GM12801 (cell line): ENCODE measurements around the gene SEMA4G.
A peak's percentile ranks its signal among the peaks of the same experiment; 100 is the strongest.

ENCODE experiments used
- TF ChIP-seq, protein P1 (sequence below): IDR thresholded peaks from one replicate; pipeline ENCODE4 v1.5.1; 2011; ENCODE audit warnings: control low read depth; ENCODE audit not compliant: insufficient read length; ENCODE audit errors: extremely low read depth

SEMA4G gene

DNA sequence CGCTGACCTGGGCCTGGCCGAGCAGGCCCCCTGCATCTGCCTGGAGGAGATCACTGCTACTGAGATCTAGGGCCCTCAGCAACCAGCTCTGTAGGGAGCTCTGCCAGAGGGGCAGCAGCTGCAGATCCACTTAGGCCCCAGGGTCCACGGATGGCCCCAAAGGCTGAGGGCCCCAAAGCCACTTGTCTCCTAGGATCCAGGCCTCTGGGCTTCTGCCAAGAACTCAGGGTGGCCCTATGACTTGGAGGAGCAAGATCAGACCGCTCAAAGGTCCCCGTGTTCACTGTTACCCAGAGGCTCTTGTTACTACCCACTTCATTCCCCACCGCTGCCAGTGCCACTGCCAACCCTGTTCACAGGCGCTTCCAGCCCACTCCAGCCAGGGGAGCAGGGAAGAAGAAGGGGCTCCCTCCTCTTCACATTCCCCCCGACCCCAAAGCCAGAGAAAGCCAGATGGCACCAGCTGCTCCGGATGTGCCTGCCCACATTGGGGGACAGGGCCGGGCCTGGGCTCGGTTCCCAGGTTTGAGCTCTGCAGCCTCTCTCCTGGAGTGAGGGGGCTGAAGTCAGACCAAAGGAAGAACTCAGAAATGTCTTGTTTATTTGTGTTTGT, 37.9 kb downstream of the SEMA4G start:
- TF ChIP-seq, protein P1, sequence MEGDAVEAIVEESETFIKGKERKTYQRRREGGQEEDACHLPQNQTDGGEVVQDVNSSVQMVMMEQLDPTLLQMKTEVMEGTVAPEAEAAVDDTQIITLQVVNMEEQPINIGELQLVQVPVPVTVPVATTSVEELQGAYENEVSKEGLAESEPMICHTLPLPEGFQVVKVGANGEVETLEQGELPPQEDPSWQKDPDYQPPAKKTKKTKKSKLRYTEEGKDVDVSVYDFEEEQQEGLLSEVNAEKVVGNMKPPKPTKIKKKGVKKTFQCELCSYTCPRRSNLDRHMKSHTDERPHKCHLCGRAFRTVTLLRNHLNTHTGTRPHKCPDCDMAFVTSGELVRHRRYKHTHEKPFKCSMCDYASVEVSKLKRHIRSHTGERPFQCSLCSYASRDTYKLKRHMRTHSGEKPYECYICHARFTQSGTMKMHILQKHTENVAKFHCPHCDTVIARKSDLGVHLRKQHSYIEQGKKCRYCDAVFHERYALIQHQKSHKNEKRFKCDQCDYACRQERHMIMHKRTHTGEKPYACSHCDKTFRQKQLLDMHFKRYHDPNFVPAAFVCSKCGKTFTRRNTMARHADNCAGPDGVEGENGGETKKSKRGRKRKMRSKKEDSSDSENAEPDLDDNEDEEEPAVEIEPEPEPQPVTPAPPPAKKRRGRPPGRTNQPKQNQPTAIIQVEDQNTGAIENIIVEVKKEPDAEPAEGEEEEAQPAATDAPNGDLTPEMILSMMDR, result no peak

DNA sequence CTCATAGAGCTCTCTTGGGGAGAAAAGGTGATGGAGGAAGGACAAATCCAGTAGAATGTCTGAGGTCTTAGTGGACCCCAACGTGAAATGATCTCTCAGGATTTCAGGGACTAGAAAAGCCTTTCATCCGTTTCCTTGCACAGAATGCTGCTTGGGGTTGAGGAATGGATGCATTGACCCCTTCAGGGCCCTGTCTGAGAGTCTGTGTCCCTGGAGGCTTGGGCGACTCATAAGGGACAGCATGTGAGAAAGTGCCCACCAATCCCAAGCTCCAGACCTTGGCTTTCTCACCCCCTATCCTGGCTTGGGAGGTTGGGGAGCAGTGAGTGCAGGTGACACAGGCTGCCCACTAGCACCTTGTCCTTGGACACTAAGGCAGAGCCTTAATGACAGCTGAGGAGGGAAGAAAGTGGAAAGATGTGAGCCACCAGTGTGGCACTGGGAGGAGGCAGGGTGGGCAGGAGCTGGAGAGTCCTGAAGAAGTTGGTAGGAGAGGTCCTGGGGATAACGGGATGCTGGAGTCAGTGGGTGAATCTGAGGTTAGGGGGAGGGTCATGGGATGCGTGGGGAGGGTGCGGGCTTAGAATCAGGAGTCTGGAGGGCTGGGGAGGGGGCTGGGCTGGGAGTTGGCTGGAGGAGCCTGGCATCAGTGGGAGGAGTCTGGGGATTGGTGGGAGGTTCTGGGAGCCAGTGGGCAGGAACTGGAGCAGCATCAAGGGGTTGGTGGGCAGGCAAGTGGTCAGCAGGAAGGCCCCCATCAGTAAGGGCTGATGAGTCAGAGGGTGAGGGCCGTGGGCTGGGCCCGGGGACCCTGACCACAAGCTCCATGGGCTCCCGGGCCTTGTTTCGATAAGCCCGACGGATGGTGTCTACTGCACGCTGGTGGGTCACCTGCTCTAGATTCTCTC, 38.9 kb downstream of the SEMA4G start:
- TF ChIP-seq, protein P1, result no peak

DNA sequence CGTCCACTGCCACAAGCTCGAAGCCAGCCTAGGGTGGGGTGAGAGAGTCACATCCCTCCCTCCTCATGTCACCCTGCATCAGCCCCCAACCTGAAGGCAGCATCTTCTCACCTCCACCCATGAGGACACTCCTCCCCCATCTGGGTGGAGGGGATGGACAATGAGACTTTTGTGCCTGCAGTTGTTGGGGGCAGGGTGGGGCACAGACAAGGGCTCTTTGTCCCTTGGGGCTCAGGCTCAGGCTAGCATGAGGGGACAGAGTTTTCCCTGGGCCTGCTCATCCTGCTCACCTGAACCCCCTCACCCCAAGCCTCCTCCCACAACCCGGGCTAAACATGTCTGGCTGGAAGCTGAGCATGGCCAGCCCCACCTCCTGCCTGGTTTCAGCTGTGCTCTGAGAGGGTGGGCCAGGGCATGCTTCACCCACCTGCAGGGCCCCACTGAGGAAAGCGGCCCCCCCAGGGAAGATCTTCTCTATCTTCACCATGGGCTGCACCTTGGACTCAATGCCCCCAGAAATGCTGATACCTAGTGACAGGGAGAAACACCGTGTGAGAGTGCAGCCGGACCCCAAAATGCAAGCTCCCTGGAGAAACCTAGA, 39.6 kb downstream of the SEMA4G start:
- TF ChIP-seq, protein P1, result no peak

DNA sequence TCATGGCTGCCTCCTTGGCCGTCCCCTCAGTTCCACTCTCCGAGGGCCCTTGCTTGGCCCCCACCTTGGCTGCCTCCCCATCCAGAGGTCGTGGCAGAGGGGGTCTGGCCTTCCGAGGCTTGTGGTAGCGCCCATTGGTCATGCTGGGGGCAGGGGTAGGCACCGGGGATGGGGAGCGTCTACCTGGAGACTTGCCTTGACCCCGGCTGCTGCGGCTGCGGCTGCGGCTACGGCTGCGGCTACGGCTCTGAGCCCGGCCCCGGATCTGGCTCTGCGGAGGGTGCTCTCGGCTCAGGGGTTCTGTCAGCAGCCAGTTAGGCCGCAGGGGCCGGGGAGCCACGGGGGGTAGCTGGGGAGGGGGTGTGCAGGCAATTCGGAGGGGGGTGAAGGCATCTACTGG, 41.0 kb downstream of the SEMA4G start:
- TF ChIP-seq, protein P1, result no peak

DNA sequence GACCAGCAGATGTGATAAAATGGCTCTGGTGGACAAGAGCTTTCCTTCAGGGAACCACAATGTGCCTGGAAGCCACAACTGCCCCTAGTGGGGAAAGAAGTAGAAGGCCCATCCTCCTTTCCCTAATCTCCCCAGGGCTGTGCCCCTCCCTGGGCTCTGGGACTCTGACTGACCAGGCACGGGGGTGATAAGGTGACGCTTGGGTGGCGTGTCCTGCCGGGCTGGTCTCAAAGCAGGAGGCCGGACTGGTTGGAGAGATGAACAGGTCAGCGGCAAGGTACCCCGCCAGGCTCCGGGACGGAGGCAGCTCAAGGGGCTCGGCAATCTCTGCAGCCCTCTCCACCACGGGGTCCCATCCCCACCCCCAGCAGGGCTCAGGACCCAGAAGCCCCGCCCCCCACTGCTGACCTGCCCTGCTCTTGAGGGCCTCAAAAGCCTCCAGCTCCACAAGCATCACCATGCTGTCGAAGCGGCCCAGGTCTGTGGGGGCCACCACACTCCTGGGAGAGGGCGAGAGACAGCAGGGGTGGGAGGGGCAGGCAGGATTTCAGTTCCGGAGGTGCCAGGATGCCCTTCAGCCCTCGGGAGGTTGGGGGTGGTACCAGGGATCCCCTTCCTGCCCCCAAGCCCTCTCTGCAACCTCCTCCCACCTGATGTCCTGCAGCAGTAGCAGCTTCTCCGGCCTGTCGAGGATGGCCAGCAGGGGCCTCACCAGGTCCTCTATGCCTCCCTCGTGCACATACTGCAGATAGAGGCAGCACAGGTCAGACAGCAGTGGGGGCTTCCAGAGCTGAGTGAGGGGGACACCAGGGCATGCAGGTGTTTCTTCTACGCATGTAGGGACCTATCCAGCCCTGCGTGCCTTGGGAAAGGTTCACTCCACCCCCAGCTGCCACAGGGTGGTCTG, 42.5 kb downstream of the SEMA4G start:
- TF ChIP-seq, protein P1, result no peak

DNA sequence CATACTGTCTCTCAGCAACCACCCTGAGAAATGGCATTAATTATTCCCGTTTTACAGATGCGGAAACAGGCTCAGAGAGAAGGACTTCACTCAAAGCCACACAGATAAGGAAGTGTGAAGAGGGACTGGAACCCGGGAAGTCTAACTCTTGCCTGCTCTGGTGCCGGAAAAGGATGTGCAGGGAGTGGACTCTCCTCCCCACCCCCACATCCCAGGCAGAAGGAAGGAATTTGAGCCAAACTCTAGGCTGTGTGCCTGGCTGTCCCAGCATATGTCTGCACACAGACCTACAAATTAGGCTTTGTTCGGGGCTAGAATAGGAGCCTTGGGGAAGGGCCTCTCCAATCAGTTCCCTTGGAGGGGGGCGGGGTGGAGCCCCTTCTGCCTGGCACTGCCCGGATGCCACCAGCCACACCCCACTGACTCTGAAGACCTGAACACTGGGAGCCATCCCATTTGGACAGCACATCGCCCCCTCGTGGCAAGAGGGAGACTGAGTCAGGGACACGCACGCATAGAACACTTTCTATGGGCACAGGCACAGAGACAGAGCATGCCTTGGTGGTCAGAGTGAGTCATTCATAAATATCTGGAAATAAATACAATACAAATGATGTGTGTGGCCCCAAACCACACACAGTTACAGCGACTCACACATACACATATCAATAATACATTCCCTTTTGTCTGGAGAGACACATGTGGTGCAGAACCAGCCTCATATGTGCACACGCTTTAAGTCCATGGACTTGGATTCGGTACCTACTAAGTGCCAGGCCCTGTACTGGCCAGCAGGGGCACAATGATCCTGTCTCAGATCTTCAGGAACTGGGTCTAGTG, 43.4 kb downstream of the SEMA4G start:
- TF ChIP-seq, protein P1, result peak; percentile 1
